ENCODE data around the gene RAD51D.

DNA sequence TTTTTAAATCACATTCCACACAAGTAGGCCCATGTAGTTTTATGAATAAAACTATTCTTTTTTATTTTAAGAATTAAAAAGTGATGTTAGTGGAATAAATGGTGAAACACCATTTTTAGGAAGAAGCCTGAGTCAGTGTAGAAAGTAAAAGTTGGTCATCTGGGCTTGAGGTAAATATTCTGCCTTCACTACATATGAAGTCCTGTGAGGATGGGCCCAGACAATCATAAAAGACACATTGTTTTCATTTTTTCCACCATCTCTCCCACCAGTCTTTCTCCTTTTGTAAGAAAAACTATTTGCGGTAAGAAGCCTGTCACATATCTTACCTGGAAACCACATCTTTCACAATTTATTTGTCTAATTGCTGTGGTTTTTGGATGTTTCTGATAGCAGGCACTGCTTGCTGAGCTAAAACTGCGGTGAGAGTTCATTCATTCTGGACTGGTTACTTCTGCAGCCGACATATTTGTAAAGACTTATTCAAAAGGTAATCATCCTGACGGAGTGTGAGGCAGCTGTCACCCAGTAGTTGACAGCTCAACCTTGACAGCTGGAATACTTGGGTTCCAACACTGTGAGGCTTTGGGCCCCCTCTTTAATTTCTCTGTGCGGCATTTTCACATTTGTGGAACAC lies 45.6 kb downstream of the RAD51D start:
- TF ChIP-seq, protein P1, sequence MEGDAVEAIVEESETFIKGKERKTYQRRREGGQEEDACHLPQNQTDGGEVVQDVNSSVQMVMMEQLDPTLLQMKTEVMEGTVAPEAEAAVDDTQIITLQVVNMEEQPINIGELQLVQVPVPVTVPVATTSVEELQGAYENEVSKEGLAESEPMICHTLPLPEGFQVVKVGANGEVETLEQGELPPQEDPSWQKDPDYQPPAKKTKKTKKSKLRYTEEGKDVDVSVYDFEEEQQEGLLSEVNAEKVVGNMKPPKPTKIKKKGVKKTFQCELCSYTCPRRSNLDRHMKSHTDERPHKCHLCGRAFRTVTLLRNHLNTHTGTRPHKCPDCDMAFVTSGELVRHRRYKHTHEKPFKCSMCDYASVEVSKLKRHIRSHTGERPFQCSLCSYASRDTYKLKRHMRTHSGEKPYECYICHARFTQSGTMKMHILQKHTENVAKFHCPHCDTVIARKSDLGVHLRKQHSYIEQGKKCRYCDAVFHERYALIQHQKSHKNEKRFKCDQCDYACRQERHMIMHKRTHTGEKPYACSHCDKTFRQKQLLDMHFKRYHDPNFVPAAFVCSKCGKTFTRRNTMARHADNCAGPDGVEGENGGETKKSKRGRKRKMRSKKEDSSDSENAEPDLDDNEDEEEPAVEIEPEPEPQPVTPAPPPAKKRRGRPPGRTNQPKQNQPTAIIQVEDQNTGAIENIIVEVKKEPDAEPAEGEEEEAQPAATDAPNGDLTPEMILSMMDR (conservative IDR thresholded peaks at IDR 0.05 in 1 of 2, IDR thresholded peaks at IDR 0.05 in 1 of 2; ENCODE audit: extremely low read depth in 1 of 2, insufficient read depth in 1 of 2, low read depth in 1 of 2, low read length in 2 of 2) = no peak
- no peak for TF ChIP-seq EZH2 (IDR thresholded peaks at IDR 0.05; ENCODE audit: borderline replicate concordance, low read length)
